HG03439 (cell line): ENCODE data around the gene LPP.

ENCODE experiments used
- ATAC-seq: cut with Tn5 transposase; IDR thresholded peaks from one replicate; pipeline ENCODE4 v1.9.1; 2021; ENCODE audit warnings: mild to moderate bottlenecking, moderate library complexity; ENCODE audit not compliant: unreplicated experiment

The LPP gene

DNA sequence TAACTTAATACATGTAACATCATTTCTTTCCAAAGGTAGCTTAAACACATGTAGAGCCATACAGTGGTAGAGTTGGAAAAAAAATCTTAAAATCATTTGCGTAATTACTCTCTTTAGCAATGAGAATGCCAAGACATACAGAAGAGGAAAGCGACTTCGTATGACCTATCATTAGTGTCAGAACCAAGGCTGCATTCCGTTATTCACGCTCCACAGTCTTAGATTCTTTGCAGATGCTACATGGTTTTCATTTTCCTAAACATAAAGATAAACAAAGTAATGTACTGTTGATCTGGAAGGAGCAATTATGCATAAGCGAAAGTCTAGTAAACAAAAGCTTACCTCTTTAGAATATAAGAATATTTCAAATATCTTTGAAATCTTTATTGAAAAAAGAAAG lies 607.5 kb downstream of the LPP start:
- no peak for ATAC-seq

GRCh38 chr3:188761964-188762363 lies 608.0 kb downstream of the LPP start:
- ATAC-seq = no peak

- no peak for ATAC-seq
Observed at GRCh38 chr3:188764609-188765008, 610.7 kb downstream of the LPP start.

GRCh38 chr3:188769831-188770230 lies 615.9 kb downstream of the LPP start:
- ATAC-seq = no peak

DNA sequence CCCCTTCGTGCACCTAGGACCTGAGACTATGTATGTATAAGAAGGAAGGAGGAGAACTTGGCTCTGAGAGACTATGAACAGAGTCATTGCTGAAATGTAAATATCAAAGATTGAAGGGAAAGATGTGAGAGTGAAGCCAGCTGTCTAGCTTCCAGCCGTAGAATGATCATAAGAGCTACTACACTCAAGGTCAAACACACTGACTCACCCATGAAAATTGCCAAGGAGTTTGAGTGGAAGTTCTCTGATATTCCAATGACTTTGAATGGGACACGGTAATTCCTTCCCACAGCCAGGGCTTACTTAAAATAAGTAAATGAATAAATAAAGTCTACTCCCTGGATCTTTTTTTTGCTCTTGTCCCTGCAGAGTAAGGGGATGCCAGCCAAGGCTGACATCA lies 618.9 kb downstream of the LPP start:
- no peak for ATAC-seq

- ATAC-seq = no peak
Observed at GRCh38 chr3:188775412-188775811, 621.5 kb downstream of the LPP start.

DNA sequence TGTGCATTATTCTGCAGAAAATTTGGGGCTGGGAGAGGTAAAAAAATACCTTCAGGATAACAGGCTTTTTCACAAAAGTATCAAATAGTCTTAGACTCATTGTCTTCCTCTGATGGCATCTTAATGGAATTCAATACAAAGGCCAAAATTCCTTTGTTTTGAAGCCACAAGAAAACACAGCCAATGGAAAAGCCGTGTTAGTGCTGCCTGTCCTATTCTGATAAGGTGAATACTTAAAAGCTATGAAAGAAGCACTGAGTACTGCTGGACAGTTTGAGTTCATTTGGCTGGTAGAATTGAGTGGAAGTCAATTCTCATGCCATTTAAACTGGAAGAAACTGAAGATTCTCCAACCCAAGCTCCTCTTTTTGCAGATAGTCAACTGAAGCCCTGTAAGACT lies 622.5 kb downstream of the LPP start:
- ATAC-seq = no peak

DNA sequence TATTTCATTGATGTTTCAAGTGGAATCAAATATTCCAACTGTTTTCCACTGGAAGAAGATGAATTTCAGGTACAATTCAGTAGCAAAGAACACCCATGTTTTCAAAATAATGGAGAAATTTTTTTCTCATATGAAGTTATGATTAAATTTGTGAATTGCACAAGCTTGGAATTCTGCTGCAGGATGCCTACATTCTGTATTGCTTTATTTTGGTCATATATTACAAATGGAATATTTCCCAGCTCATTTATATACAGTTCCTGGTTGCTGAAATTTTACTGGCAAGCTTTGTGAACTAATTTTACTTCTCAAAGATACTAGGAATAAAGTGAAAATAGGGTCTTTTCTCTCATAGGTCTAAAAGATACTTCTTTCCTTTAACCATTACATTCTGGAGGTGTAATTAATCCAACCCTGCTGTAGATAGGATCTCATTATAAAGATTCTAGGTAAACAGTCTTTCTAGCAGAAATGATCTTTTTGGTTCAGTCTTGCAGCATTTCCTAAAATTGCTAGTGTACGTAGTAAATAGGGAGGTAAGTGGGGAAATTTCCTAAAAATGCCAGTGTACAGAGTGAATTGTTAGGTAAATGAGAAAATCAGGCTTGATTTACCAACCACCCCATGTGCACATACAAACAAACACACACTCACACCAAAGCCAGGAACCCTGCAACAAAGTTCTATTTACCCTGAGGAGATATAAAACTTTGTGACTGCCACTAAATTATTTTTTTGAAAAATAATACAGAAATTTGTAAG lies 624.3 kb downstream of the LPP start:
- no peak for ATAC-seq

- no peak for ATAC-seq
Observed at GRCh38 chr3:188779281-188779980, 625.5 kb downstream of the LPP start.

GRCh38 chr3:188780193-188781147 lies 626.5 kb downstream of the LPP start:
- no peak for ATAC-seq

- no peak for ATAC-seq
Observed at GRCh38 chr3:188782613-188783124, 628.7 kb downstream of the LPP start.

- ATAC-seq = no peak
Observed at GRCh38 chr3:188786424-188786823, 632.5 kb downstream of the LPP start.

DNA sequence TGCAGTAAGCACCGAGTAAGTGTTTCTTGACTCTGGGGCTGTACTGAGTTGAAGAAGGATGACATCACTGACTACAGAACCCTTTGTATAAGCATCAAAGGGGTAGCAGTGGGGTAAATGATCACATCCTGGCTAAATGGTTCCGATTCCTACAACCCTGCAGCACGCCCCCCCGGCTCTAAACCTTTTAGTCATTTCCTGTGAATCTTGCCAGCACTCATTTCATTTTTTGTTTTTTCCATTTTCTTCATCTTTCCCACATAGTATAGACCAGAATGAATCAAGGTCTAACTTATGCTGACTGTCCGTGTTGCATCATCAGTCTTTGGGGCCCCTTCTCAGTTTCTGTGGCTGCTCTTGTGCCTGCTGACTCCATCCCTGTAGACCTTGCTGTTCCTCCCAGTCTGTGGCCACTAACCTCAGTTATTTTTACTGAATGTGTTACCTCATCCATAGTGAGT lies 634.7 kb downstream of the LPP start:
- no peak for ATAC-seq

- ATAC-seq = no peak
Observed at GRCh38 chr3:188789251-188789650, 635.3 kb downstream of the LPP start.

GRCh38 chr3:188791311-188791710 lies 637.4 kb downstream of the LPP start:
- ATAC-seq = no peak

- ATAC-seq = no peak
Observed at GRCh38 chr3:188792793-188793192, 638.8 kb downstream of the LPP start.

DNA sequence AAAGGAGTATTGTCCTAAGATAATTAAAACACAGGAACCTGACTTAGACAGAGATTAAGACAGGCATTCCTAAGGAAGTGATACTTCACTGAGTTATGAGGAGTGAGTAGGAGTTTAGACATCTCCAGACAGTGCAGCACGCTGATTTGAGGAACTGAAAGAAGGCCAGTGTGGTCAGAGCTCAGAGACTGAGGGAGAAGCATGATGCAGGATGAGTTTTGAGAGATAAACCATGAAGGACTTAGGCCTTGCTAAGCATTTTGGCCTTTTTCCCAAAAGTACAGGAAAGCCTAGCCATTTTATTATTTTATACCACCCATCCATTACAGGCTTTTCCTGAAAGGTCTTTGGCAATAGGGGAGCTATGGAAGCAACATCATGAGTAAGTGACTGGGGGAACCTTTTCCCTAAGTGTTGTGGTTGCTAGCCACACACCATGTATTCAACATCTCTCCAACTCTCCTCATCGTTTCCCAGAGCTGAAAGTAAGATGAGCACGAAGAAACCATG lies 642.2 kb downstream of the LPP start:
- ATAC-seq = no peak

- ATAC-seq = no peak
Observed at GRCh38 chr3:188797045-188797444, 643.1 kb downstream of the LPP start.

- ATAC-seq = no peak
Observed at GRCh38 chr3:188798556-188799145, 644.7 kb downstream of the LPP start.

- ATAC-seq = no peak
Observed at GRCh38 chr3:188801393-188801792, 647.4 kb downstream of the LPP start.
